GM19239 (cell line): ENCODE results near the gene VENTX.
"Not testable (repeated sequence)": the region's sequence is repeated elsewhere in the genome, so short reads cannot be mapped to it uniquely, and the experiment has no call there.

Experiments
- DNase-seq: peaks from one replicate; pipeline ENCODE4 v3.0.0; 2011; ENCODE audit warnings: low spot score; ENCODE audit not compliant: insufficient read length
- FAIRE-seq: peaks from 2 replicates; lab custom pipeline; 2011; peaks lifted over from hg19 to GRCh38; lab: Jason Lieb, UNC

VENTX gene

GRCh38 chr10:133252223-133252552, 14.5 kb downstream of the VENTX start:
- no peak for FAIRE-seq
- DNase-seq, result no peak

GRCh38 chr10:133253361-133253955, 15.8 kb downstream of the VENTX start:
- FAIRE-seq, result no peak
- no peak for DNase-seq

GRCh38 chr10:133254421-133255120, 16.9 kb downstream of the VENTX start:
- no peak for DNase-seq
- no peak for FAIRE-seq

- FAIRE-seq (no peak), DNase-seq (no peak)
Measured at GRCh38 chr10:133255323-133255722, 17.7 kb downstream of the VENTX start.

- FAIRE-seq, result peak; percentile 49
- DNase-seq, result no peak
Measured at GRCh38 chr10:133257489-133258065, 19.9 kb downstream of the VENTX start.

- FAIRE-seq (no peak), DNase-seq (peak; percentile 75)
Measured at GRCh38 chr10:133258066-133258817, 20.6 kb downstream of the VENTX start.

GRCh38 chr10:133258818-133259601, 21.4 kb downstream of the VENTX start:
- no peak for DNase-seq
- no peak for FAIRE-seq

- DNase-seq (no peak), FAIRE-seq (no peak)
Measured at GRCh38 chr10:133259602-133259989, 21.9 kb downstream of the VENTX start.

- FAIRE-seq (peak; percentile 72), DNase-seq (peak; percentile 75)
Measured at GRCh38 chr10:133260895-133261725, 23.5 kb downstream of the VENTX start.

- peak; percentile 68 for FAIRE-seq
- peak; percentile 93 for DNase-seq
Measured at GRCh38 chr10:133261726-133262325, 24.2 kb downstream of the VENTX start.

- no peak for FAIRE-seq
Measured at GRCh38 chr10:133262696-133263095, 25.0 kb downstream of the VENTX start.

GRCh38 chr10:133263674-133264073, 26.0 kb downstream of the VENTX start:
- FAIRE-seq (no peak), DNase-seq (no peak)

More at GRCh38 chr10:133262696-133263095, 25.0 kb downstream of the VENTX start:
- no peak for DNase-seq

- DNase-seq, result no peak
- FAIRE-seq, result no peak
Measured at GRCh38 chr10:133264461-133264860, 26.8 kb downstream of the VENTX start.

- FAIRE-seq, DNase-seq: not testable (repeated sequence)
Measured at GRCh38 chr10:133265052-133265451, 27.4 kb downstream of the VENTX start.

- DNase-seq (no peak), FAIRE-seq (no peak)
Measured at GRCh38 chr10:133266056-133266795, 28.6 kb downstream of the VENTX start.

GRCh38 chr10:133267293-133267692, 29.6 kb downstream of the VENTX start:
- FAIRE-seq (no peak), DNase-seq (no peak)

- no peak for DNase-seq
- no peak for FAIRE-seq
Measured at GRCh38 chr10:133267829-133268228, 30.2 kb downstream of the VENTX start.

- FAIRE-seq (no peak), DNase-seq (no peak)
Measured at GRCh38 chr10:133268532-133268931, 30.9 kb downstream of the VENTX start.
